GM21576 (cell line): ENCODE results near the gene NSFL1C.

ENCODE experiments used
- ATAC-seq: cut with Tn5 transposase; IDR thresholded peaks from one replicate; pipeline ENCODE4 v1.9.1; 2021; ENCODE audit warnings: mild to moderate bottlenecking, moderate library complexity; ENCODE audit not compliant: unreplicated experiment

The NSFL1C gene

DNA sequence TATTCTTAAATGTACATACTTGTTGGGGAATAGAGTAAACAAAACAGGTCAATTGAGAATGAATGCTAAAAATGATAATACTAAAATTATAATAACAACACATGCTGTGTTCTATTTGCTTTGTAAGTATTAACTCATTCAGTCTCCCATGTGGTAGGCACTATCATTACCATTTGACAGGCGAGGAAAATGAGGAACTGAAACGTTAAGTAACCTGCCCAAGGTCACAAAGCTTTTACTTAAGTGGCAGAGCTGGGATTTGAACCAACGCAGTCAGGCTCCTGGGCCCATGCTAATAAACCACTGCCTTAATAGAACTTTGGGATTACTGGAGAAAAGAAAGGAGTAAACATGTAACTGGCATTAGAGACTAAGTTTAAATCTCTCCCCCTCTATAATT lies 3.8 kb downstream of the NSFL1C start:
- ATAC-seq = no peak

DNA sequence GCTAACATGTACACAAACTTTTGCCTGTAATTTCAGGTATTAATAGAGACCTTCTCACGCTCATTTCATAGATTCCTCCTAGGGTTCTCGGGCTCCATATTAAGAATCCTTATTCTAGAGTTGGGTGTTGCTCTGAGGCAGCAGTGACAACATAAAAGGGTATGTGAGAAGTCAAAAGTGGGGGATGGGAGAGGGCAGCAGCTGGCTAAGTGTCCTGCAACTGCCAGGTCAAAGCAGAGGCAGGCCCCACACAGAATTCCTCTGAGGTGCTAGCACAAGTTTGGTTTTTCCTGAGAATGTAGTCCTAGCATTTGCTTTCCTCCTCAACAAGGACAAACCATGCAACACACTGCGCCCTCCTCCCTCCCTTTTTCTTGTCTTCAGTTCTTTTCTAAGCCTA lies 4.6 kb downstream of the NSFL1C start:
- ATAC-seq = no peak

DNA sequence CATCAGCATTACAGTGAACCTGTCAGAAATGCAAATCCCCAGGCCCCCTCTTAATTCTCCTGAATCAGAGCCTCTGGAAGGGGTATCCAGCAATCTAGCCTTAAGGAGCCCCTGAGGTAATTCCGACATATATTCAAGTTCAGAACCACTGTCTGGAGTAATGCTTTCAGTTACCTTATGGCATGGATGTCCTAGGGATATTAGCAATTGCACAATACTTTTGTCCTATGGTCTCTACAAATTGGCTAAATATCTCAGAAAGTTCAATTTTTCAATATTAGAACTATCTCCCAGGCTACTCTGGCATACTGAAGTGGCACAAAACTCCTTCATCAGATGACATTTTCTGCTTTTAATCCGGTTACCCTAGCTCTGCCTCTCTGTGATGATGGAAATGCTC lies 6.4 kb downstream of the NSFL1C start:
- no peak for ATAC-seq

DNA sequence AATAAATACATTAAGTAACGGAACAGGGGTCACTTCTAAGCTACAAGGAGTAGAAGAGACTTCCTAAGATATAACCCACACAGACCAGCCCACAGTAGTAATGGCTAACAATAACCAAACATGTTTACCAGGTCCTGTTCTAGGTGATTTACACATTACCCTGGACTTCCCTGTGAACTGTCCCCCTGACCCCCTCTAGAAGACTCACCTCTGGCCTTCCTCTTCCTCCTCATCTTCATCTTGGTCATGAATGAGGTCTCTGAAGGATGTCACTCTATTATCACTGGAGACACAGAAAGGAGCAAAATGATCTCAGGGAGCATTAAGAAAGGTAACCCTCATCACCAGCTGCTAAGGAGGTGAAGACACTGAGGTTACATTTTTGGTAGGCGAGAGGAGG lies 8.7 kb downstream of the NSFL1C start:
- no peak for ATAC-seq

DNA sequence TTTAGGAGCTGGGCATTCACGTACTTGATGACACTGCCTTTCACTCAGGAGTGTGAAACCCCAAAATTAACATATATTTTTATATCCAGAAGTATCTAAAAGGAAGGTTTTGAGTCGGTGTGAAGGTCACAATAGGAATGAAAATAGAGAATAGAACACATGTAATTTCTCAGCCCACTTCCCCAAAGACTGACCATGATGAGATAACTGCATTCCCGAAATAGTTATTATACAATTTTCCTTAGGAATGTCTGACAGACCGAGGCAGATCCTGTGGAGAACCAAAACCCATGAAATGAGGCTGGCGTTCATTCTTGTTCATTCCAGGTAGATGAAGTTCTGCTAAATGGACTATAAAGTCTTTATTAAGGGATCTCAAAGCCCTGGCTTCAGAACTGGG lies 10.3 kb downstream of the NSFL1C start:
- no peak for ATAC-seq

DNA sequence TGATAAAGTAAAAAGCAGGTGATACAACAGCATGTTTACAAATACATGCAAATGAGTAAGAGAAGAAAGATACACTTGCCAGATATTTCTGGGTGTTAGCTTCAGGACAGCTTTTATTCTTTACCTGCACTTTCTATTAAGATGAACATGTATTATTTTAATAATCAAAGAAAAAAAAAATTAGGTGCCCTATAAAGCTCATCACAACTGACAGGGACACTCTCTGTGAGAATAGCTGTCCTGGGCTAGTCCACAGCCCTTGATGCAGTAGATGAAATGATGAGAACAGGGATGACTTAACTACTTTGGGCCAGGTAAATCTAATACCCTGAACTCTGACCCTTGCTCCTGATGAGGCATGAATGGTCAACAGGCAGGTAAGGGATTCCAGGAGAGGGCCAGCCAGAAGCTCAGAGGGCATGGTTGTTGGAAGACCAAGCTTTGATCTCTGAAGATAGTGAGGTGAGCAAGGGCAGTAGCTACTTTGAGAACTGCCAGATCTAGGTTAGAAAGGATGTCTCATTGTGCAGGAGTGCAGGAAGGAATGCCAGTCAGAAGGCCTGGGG lies 15.6 kb downstream of the NSFL1C start:
- ATAC-seq = no peak

DNA sequence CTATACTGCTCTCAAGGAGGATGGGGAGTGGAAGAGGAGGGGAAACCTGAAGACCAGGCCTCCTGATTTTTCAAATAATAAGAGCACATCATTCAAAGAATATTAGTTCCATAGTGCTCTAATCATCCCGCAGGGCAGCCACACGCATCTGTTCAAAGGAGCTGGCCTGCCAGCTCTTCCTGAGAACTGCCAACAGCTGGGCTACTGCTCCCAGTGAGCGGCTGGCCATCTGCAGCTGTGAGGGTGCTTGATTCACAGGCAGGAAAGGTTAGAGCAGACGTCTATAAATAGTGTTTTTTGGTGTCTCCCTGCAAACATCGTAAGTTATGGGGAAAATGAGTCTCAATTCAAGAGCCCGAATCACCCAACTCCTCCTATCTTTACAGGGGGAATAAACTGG lies 17.3 kb downstream of the NSFL1C start:
- no peak for ATAC-seq

DNA sequence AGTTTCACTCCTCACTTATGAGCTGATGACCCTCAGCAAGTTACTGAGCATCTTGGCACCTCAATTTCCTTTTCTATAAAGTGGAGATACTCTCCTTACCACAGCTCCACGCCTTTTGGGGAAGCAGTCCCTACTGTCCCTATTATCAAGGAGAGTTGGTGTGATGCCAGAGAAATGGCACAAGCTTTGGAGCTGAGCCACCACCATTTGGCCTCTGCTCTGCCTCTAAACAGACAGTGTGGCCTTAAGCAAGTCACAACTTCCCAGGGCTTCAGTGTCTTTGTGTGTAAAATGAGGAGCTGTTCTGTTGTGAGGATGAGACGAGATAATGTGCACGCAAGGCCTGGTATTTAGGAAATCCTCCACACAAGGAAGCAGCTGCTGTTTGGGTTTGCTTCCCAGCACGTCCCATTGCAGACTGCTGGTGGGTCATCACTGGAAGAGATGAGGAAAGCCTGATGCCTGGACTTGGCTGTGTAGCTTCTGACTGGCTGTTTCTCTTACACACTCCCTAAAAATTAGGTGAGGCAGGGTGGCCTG lies 18.5 kb downstream of the NSFL1C start:
- ATAC-seq = no peak

DNA sequence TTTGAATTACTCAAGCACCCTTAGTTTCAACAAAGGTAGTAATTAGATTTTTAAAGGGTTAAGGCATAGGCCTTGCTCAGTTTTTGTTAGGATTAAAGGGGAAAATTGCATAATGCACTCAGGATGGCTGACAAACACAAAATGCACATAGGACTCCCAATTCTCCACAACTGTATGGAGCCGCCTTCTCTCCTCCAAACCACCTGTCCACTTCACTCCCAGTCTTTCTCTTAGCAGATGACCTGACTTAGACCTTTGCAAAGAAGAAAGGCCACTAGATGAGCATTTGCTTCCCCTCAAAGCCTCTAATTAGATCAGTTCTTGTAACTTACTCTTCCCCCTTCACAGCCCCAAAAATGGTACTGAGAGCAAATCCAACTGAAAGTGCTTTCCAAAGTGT lies 20.1 kb downstream of the NSFL1C start:
- ATAC-seq = no peak

DNA sequence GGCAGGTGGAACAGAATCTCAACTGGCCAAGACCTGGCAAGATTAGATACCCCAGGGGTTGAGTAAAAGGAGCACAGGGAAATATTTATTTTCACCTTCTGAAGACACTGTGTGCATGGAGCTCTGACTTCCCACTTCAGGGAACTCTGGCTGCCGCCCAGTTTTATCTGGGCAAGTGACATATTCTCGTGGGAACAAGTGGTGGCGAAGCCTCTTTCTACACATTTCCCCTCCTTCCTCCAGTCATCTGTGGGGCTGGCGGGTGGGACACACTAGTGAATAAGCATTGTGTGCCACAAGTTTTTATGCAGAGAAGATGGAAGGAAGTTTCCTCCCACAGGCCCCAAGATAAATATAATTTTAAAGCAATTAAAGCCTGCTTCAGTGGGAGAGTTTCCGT lies 23.6 kb downstream of the NSFL1C start:
- no peak for ATAC-seq

DNA sequence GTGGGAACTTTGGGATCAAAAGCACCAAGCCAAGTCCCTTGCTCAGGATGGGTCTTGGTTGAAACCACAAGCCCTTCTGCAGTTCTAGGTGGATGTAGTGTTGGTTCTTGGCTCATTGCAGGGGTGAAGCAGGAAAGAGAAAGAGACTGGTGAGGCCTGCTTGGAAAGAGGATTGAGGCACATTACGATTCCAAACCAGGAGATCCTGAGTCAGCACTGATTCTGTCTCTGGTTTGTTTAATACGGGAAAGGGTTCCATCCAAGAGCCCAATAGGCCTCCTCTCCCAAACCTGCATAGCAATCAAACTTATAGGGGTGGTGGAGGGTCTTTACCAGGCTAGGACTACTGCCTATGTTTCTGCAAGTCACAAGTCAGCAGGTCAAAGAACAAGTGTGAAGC lies 24.3 kb downstream of the NSFL1C start:
- ATAC-seq = no peak

DNA sequence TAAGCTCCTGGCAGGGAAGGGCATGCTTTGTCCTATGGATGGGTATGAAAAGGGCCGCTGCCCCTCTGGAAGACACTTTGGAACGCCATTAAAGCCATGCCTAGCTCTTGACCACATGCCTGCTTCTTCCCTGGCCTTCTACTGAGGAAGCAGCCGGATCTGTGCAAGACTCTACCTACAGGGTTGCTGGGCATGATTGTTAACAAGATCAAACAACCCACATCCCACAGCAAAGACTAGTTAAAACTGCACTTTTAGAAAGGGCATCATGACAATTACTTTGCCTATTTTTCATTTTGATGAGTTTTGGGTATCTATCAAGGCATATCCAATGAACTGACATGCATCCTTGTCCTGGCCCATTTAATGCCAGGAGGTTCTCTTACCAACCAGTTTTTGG lies 25.5 kb downstream of the NSFL1C start:
- ATAC-seq = no peak

DNA sequence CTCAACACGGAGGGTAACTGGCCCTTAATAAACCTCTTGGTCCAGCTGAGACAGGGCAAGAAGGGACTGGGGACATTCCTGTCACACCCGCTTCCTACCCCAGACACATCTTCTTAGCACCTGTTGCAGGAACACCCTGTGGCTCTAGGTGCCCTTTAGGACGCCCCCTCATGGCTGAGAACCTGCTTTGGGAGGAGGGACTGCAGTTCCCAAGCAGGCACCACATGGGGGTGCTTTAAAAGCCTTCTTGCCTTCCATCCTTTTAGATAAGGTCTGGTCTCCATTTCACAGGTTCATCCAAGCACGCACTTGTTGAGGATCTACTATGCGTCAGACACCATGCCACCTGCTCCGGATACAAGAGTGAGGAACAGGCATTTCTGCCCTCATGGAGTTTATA lies 26.6 kb downstream of the NSFL1C start:
- ATAC-seq = no peak

DNA sequence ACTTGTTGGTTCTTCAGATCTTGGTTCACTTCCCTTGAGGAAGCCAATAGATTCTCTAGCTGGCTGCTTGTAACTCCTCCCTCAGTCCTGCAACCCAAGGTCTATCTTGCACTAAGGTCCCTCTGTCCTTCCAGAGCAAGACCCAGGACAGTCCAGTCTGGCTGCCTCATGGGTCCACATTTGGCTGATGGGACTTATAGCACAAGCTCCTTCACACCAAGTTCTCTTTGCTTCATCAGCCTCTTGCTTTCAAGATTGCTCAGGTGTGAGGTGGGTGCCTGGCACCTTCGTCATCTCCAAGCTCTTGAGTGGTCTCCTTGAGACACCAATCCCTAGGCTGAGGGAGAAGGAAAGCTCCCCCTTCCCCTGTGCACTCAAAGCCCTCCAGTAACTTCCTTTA lies 28.3 kb downstream of the NSFL1C start:
- no peak for ATAC-seq

DNA sequence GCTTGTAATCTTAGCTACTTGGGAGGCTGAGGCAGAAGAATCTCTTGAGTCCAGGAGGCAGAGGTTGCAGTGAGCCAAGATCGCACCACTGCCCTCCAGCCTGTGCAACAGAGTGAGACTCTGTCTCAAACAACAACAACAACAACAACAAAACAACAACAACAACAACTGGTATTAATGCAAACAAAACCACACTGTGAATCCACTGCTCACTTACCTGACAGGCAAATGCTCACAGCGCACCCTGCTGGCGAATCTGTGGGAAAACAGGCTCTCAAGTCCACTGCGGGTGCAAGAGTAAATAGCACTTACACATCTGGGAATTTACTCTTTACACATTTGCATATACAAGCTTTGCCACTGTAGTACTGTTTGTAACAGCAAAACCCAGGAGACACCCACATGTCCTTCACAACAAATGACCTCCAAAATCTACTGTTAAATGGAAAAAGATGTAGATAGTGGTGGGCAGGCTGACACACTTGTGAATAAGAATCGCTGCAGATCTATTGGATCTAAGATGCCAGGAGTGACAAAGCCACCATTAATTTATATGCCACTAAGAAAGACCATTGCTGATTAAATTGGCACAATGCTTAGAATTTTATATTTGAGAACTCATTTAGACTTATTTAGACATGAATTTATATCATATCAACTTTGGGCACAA lies 29.3 kb downstream of the NSFL1C start:
- no peak for ATAC-seq

DNA sequence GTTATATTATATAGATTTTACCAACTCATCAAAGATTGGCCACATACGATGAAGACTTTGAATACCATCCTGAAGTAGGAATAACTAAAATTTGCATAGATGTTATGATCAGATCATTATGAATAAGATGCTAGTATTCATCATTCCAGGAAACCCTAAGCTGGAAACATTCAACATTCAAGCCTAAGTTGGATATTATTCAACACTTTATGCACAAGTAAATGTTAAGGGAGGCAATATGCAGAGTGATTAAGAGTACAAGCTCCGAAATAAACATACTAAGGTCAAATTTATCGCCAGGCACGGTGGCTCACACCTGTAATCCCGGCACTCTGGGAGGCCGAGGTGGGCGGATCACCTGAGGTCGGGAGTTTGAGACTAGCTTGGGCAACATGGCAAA lies 30.4 kb downstream of the NSFL1C start:
- ATAC-seq = no peak

DNA sequence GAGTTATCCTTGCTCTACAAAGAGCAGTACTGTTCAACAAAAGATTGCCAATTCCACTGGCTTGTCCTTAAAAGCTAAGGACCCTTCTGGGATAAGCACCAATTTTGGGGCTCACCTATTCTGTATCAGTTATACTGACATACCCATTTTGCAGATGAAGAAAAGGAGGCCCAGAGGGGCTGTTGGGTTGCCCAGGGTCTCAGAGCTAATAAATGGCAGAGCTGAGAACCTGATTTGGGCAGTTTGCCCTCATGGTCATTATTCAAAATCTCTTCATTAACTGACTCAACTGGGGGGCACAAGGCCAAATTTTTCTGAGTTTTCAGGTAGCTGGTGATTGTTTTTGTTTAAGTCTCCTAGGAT lies 31.3 kb downstream of the NSFL1C start:
- ATAC-seq = no peak

DNA sequence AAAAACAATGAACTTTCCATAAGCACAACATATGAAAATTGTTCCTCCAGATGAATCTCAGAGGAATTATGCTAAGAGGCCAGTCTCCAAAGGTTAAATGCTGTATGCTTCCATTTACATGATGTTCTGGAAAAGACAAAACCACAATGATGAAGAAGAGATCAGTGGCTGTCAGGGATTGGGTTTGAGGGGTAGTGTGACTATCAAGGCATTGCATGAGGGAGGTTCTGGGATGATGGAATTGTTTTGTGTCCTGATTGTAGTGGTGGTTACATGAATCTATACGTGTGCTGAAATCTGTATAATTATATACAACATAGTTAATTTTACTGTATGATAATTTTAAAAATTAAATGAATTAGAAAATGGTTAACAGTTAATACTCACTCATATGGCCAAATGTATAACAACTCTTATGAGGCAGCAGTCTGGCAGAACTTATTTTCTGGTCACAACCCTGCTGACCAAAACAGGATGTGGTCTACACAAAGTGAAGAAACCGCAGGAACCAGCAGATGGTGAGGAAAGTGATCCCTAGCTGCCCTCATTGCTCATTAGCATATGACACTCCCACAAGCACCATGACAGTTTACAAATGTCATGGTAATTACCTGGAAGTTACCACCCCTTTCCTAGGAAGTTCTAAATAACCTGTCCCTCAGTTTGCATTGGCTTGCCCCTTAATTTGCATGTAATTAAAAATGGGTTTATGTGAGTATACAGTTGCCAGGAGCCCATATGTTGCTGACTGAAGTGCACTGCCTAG lies 31.9 kb downstream of the NSFL1C start:
- peak; percentile 93 for ATAC-seq

DNA sequence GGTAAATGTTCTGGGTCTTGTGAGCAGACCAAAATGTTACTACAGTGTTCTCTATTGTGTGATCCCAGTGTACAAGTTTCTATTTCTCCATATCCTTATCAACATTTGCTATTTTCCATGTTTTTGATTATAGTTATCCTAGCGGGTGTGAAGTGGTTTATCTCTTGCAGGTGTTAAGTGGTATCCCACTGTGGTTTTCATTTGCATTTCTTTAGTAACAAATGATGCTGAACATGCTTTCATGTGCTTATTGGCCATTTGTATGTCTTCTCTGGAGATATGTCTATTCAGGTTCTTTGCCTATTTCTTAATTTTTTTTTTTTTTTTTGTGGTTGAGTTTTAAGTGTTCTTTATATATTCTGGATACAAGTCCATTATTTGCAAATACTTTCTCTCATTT lies 35.5 kb downstream of the NSFL1C start:
- ATAC-seq = no peak

DNA sequence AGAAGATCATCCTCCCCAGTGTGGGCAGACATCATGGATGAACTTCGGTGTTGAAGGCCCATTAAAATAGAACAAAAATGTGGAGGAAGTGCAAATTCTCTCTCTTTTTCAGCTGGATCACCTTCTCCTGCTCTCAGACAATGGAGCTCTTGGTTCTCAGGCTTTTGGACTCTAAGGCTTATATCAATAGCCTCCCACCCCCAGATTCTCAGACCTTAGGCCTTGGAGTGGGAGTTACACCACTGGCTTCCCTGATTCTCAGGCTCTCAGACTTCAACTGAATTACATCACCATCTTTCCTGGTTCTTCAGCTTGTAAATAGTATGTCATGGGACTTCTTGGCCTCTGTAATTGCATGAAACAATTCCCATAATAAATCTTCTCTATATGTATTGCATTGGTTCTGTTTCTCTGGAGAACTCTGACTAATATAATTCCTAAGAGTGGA lies 36.6 kb downstream of the NSFL1C start:
- no peak for ATAC-seq

DNA sequence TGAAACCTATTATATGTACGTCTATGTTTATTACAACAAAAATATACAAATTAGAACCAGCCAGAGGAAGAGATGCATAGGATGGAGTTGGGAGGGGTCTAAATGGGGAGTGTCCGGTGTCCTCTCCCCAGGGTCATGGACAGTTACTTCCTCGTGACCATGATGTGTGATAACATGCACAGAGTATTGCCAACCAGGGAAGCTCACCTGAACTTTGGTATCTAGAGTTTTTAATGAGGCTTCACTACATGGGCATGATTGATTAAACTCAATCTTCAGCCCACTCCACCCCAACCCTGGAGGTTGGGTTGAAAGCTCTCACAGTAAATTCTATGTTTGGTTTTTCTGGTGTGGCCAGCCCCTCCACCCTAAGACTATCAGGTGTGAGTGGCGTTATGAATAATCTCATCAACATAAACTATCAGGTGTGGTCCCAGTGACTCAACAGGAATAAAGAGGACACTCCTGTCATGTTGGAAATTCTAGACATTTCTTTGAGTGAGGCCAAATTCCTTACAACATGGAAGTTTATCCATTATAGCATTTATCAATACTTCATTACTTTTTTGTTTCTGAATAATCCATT lies 37.4 kb downstream of the NSFL1C start:
- no peak for ATAC-seq
